MCF 10A (cell line): Measurements from ENCODE around the gene DGCR6L. TPM values are rescaled to one million over a fixed set of nuclear protein-coding genes. Genes with fewer than 3 reads are reported as not detected.
"Not testable (repeated sequence)": the region's sequence is repeated elsewhere in the genome, so short reads cannot be mapped to it uniquely, and the experiment has no call there.

ENCODE experiments used
- BruUV-seq: library from RNA; stranded (reverse); fragments of 400-500 nt; replicated peaks from 2 replicates; lab custom pipeline; 2021; lab: Mats Ljungman, UMichigan
- CTCF ChIA-PET: fragments of 300-600 bp; sonication (Branson Sonifier 250); formaldehyde crosslinking; extraction: SDS; loops from one replicate; lab custom pipeline; 2021; ENCODE audit warnings: antibody characterized with exemption, inconsistent platforms; lab: Yijun Ruan, JAX
- POLR2A ChIA-PET: fragments of 300-600, 350-650 bp; sonication (Branson Sonifier 250); formaldehyde crosslinking; extraction: SDS; loops from one replicate; lab custom pipeline; 2020; ENCODE audit warnings: antibody characterized with exemption, inconsistent platforms; lab: Yijun Ruan, JAX
- DNase-seq: peaks from one replicate; pipeline ENCODE4 v3.0.0-alpha.2; 2018; ENCODE audit not compliant: unreplicated experiment
- H3K27ac Mint-ChIP-seq: one replicate; pipeline ENCODE4 v1.8.0; 2022; ENCODE audit warnings: mild to moderate bottlenecking, low read depth, mixed read lengths; ENCODE audit not compliant: unreplicated experiment
- H3K27me3 Mint-ChIP-seq: one replicate; pipeline ENCODE4 v1.8.0; 2022; ENCODE audit warnings: mixed read lengths; ENCODE audit not compliant: insufficient read depth, unreplicated experiment
- H3K36me3 Mint-ChIP-seq: one replicate; pipeline ENCODE4 v1.8.0; 2022; ENCODE audit warnings: mild to moderate bottlenecking, moderate library complexity, mixed read lengths; ENCODE audit not compliant: insufficient read depth, unreplicated experiment
- H3K4me1 Mint-ChIP-seq: one replicate; pipeline ENCODE4 v1.8.0; 2022; ENCODE audit warnings: mixed read lengths; ENCODE audit not compliant: insufficient read depth, unreplicated experiment
- H3K4me3 Mint-ChIP-seq: one replicate; pipeline ENCODE4 v1.8.0; 2022; ENCODE audit warnings: mild to moderate bottlenecking, moderate library complexity, mixed read lengths; ENCODE audit not compliant: unreplicated experiment
- H3K9me3 Mint-ChIP-seq: one replicate; pipeline ENCODE4 v1.8.0; 2022; ENCODE audit warnings: mixed read lengths; ENCODE audit not compliant: unreplicated experiment
- intact Hi-C: fragments of 100-400 bp; cut with micrococcal nuclease; formaldehyde crosslinking; loops from 2 replicates; pipeline ENCODE4 v1.14.1; 2022
- total RNA-seq: library from RNA; stranded (reverse); gene quantifications from 2 replicates; pipeline ENCODE4 v1.2.3, GENCODE V29; 2022
- TF ChIP-seq, protein P1 (sequence below): fragments of 200-600 bp; IDR thresholded peaks from one replicate; pipeline ENCODE4 v1.8.0; 2022; ENCODE audit warnings: antibody characterized with exemption, mild to moderate bottlenecking; ENCODE audit not compliant: unreplicated experiment

DGCR6L gene
- total RNA-seq, 1 experiment from 2014 or later = 36.4 TPM

DNA sequence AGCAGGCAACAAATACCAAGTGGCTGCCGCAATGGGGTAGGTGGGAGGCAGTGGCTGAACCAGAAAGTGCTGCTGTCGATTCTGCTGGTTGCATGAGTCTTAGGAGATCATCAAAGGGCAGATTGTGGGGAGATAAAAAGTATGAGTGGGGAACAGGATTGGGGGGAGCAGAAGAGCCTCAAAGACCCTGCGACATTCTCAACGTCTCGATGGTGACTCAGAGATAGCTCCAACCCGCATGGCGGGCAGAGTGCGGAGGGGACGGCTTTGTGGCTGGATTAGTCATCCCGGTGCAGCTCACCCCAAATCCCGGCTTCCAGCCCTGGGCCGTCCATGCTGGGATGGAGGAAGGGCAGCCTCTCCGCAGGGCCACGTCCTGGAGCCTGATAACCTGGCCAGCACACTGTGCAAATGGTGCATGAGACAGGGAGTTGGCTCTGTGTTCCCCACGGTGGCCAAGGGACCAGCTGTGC is 40.2 kb downstream of the DGCR6L start:
- Mint-ChIP-seq H3K9me3 (no peaks in the 10 kb centered on the region), H3K4me1 (no peaks in the 10 kb centered on the region), H3K36me3 (no peaks in the 10 kb centered on the region), H3K27ac (no peak overlapping the region), H3K4me3 (no peak overlapping the region), H3K27me3 (peaks cover 11% of the 10 kb centered on the region)
- TF ChIP-seq, protein P1, sequence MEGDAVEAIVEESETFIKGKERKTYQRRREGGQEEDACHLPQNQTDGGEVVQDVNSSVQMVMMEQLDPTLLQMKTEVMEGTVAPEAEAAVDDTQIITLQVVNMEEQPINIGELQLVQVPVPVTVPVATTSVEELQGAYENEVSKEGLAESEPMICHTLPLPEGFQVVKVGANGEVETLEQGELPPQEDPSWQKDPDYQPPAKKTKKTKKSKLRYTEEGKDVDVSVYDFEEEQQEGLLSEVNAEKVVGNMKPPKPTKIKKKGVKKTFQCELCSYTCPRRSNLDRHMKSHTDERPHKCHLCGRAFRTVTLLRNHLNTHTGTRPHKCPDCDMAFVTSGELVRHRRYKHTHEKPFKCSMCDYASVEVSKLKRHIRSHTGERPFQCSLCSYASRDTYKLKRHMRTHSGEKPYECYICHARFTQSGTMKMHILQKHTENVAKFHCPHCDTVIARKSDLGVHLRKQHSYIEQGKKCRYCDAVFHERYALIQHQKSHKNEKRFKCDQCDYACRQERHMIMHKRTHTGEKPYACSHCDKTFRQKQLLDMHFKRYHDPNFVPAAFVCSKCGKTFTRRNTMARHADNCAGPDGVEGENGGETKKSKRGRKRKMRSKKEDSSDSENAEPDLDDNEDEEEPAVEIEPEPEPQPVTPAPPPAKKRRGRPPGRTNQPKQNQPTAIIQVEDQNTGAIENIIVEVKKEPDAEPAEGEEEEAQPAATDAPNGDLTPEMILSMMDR = no peak
- ChIA-PET CTCF (interaction anchor here (0.6 kb wide), 1 partner anchor 122 kb away, joined by 3 read pairs; no protein-coding TSS in a partner anchor), POLR2A (no interaction called here)
- no peak for DNase-seq
- intact Hi-C loops = no loop called here
- BruUV-seq = no TSS peak

DNA sequence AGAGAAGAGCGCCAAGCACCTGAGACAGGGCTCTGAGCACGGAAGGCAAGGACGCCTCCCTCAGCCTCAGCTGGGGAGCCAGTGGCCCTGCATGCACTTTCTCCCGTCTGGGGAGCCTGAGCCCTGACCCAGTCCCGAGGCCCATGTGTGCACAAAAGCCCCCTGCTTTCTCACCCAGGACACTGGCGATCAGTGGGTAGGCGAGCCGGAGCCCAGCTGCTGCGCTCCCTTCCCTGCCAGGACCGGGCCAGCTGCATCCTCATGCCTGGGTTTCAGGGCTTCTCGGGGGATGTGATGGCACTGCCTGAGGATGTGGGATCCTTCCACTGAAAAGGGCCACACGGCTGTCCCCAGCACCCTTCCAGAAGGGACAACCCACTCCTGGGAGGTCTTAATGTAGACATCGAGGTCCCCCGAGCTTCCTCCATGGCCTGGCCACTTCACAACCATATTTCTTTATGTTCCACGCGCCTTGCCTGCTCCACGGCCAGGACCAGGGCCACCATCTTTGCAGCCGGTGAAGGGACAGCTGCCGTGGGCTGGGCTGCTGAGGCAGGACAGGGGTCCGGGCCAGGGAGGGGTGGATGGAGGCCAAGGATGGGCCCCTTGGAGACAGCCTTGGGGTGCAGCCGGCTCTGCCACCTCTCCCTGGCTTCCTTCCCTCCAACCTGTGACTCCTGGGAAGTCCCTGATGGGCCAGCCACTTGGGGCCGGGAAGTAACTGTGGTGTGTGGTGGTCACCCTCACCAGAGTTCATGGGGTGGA is 41.0 kb downstream of the DGCR6L start:
- not testable (repeated sequence) for H3K4me1 Mint-ChIP-seq

DNA sequence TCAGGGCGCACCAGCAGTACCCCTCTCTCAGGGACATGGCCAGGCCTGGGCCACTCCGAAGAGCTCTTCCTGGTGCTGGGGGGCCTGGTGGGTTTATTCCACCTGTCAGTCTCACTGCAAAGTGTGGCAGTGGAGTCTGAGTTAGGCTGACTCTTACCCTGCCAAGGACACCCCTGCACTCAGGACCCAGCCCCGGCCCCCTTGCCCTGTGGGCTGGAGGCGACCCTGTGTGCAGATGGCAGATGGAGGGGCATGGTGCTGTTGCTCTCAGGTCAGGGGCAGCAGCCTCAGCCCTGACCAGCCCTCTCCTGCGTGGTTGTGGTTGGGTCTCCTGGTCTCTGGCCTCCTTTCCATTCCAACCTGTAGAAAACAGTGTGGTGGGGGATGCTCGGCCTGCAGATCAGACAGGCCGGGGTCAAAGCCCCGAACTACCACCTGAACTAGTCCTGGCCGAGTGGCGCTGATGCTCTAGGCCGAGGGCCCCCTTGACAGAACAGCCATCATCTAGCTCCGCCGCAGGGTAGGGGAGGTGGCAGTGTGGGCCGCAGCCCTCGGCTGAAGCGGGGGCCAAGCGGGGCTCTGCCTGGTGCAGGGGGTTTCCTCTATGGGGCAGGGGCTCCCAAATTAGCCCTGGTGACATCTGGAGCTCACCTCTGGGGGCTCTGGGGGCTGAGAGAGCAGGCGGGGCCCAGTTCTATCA is 41.8 kb downstream of the DGCR6L start:
- DNase-seq, intact Hi-C loops, H3K27ac Mint-ChIP-seq, H3K9me3 Mint-ChIP-seq, CTCF ChIA-PET, BruUV-seq, H3K4me1 Mint-ChIP-seq, H3K4me3 Mint-ChIP-seq, H3K36me3 Mint-ChIP-seq, POLR2A ChIA-PET: not testable (repeated sequence)
- peaks cover 11% of the 10 kb centered on the region for H3K27me3 Mint-ChIP-seq

More for the DNA sequence above, 41.0 kb downstream of the DGCR6L start:
- H3K4me3 Mint-ChIP-seq, H3K36me3 Mint-ChIP-seq, intact Hi-C loops, BruUV-seq, POLR2A ChIA-PET, CTCF ChIA-PET, H3K9me3 Mint-ChIP-seq, H3K27ac Mint-ChIP-seq, DNase-seq: not testable (repeated sequence)
- H3K27me3 Mint-ChIP-seq = peaks cover 11% of the 10 kb centered on the region

DNA sequence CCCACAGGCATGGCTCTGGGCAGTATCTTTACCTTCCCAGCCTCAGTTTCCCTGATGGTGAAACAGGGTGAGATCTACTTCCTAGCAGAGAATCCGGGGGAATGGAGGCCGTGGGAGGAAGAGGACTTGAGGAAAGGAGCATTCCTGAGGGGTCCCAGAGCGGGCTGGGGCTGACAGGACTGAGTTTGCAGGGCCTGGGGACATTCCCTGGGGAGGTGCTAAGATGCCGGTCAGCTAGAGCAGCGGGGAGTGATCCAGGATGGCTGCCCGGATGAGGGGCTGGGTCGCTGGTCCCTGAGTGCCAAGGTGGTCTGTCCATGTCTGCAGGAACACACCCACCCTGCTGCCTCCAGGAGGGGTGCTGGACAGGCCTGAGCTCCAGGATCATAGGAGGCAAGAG is 43.4 kb downstream of the DGCR6L start:
- TF ChIP-seq, protein P1 = no peak
- H3K36me3 Mint-ChIP-seq = no peaks in the 10 kb centered on the region
- BruUV-seq = no TSS peak

DNA sequence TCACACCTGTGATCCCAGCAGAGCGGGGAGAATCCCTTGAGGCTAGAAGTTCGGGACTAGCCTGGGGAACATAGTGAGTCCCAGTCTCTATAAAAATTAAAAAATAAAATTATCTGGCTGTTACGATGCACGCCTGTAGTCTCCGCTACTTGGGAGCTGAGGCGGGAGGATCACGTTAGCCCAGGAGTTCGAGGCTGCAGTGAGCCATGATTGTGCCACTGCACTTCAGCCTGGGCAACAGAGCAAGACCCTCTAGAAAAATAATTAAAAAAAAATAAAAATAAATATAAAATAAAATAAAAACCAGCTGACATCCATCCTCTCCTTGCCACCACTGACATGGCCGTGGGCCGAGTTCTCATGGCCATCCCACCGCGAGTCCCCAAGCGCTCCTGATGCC is 44.0 kb downstream of the DGCR6L start:
- POLR2A ChIA-PET = interaction anchor here (0.7 kb wide), 1 partner anchor 235 kb away, joined by 3 read pairs; no protein-coding TSS in a partner anchor
- H3K4me3 Mint-ChIP-seq = no peak overlapping the region
- H3K27me3 Mint-ChIP-seq = peaks cover 11% of the 10 kb centered on the region
- H3K9me3 Mint-ChIP-seq = no peaks in the 10 kb centered on the region
- CTCF ChIA-PET = interaction anchor here (0.9 kb wide), 1 partner anchor 181 kb away, joined by 3 read pairs; no protein-coding TSS in a partner anchor
- intact Hi-C loops = no loop called here
- DNase-seq = no peak
- BruUV-seq = no TSS peak
- no peak overlapping the region for H3K27ac Mint-ChIP-seq
- no peaks in the 10 kb centered on the region for H3K36me3 Mint-ChIP-seq
- no peaks in the 10 kb centered on the region for H3K4me1 Mint-ChIP-seq
- TF ChIP-seq, protein P1 = no peak

More for the DNA sequence above, 43.4 kb downstream of the DGCR6L start:
- Mint-ChIP-seq H3K9me3 (no peaks in the 10 kb centered on the region), H3K27me3 (peaks cover 11% of the 10 kb centered on the region), H3K4me1 (no peaks in the 10 kb centered on the region), H3K4me3 (no peak overlapping the region), H3K27ac (no peak overlapping the region)
- DNase-seq = no peak
- POLR2A ChIA-PET = no interaction called here
- CTCF ChIA-PET = interaction anchor here (0.6 kb wide), 1 partner anchor 344 kb away, joined by 4 read pairs; no protein-coding TSS in a partner anchor
- intact Hi-C loops = no loop called here

DNA sequence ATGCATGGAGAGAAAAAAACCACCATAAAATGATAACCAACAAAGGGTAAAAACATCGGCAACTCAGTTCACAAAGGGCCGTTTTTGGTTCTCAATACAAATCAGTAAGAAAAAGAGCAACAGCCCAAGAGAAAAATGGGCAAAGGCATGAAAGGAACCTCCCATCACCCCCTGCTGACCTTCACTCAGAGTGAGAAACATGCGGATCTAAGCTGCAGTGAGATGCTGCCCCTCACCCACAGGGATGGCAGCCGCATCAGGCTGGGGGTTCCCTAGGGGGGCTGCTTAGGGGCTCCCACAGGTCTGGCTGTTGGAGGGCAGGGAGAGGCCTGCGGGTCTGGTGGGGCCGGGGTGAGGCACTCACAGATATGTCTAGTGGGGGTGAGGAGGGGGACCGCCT is 44.5 kb downstream of the DGCR6L start:
- ChIA-PET POLR2A (interaction anchor here (0.7 kb wide), 1 partner anchor 236 kb away, joined by 3 read pairs; no protein-coding TSS in a partner anchor), CTCF (interaction anchor here (0.9 kb wide), 1 partner anchor 181 kb away, joined by 3 read pairs; no protein-coding TSS in a partner anchor)
- H3K27ac Mint-ChIP-seq, H3K9me3 Mint-ChIP-seq, BruUV-seq, H3K4me3 Mint-ChIP-seq, H3K36me3 Mint-ChIP-seq, DNase-seq, H3K4me1 Mint-ChIP-seq, intact Hi-C loops: not testable (repeated sequence)
- peaks cover 11% of the 10 kb centered on the region for H3K27me3 Mint-ChIP-seq
